GM10266 (cell line): ENCODE measurements around the gene POLR2C.
"Not testable (repeated sequence)": the region's sequence is repeated elsewhere in the genome, so short reads cannot be mapped to it uniquely, and the experiment has no call there.

Source experiments
- DNase-seq: peaks from one replicate; pipeline ENCODE4 v3.0.0; 2012; ENCODE audit errors: extremely low spot score
- CTCF ChIP-seq: IDR thresholded peaks from 2 replicates; pipeline ENCODE4 v1.5.1; 2012; ENCODE audit warnings: mild to moderate bottlenecking, low read depth; ENCODE audit not compliant: control insufficient read depth, insufficient read depth; ENCODE audit errors: missing control alignments

POLR2C gene

GRCh38 chr16:57434003-57434402, 28.5 kb upstream of the POLR2C start:
- no peak for DNase-seq
- no peak for TF ChIP-seq CTCF

- no peak for TF ChIP-seq CTCF
Measured at GRCh38 chr16:57435838-57436237, 26.6 kb upstream of the POLR2C start.

GRCh38 chr16:57439947-57440346, 22.5 kb upstream of the POLR2C start:
- not testable (repeated sequence) for DNase-seq

More at GRCh38 chr16:57435838-57436237, 26.6 kb upstream of the POLR2C start:
- DNase-seq, result no peak

GRCh38 chr16:57440551-57440950, 21.9 kb upstream of the POLR2C start:
- not testable (repeated sequence) for DNase-seq

- no peak for DNase-seq
- no peak for TF ChIP-seq CTCF
Measured at GRCh38 chr16:57444711-57445110, 17.8 kb upstream of the POLR2C start.

- no peak for TF ChIP-seq CTCF
- DNase-seq, result no peak
Measured at GRCh38 chr16:57445510-57445909, 17.0 kb upstream of the POLR2C start.

GRCh38 chr16:57446531-57447185, 15.8 kb upstream of the POLR2C start:
- no peak for TF ChIP-seq CTCF
- peak; percentile 57 for DNase-seq

GRCh38 chr16:57447186-57447962, 15.1 kb upstream of the POLR2C start, which contains the start of the genes CIAPIN1 and COQ9:
CIAPIN1 (minus strand) TSS chr16:57447385; CDS start chr16:57440928, 6,457 bp downstream.
COQ9 (plus strand) TSS chr16:57447479; CDS start chr16:57447506, 27 bp downstream.
- DNase-seq, result peak; percentile 96
- TF ChIP-seq CTCF, result no peak
